GM19463 (cell line): ENCODE data around the gene BAZ2B.

Experiments
- ATAC-seq: cut with Tn5 transposase; IDR thresholded peaks from one replicate; pipeline ENCODE4 v1.9.1; 2021; ENCODE audit warnings: mild to moderate bottlenecking, moderate library complexity; ENCODE audit not compliant: unreplicated experiment

Gene BAZ2B

DNA sequence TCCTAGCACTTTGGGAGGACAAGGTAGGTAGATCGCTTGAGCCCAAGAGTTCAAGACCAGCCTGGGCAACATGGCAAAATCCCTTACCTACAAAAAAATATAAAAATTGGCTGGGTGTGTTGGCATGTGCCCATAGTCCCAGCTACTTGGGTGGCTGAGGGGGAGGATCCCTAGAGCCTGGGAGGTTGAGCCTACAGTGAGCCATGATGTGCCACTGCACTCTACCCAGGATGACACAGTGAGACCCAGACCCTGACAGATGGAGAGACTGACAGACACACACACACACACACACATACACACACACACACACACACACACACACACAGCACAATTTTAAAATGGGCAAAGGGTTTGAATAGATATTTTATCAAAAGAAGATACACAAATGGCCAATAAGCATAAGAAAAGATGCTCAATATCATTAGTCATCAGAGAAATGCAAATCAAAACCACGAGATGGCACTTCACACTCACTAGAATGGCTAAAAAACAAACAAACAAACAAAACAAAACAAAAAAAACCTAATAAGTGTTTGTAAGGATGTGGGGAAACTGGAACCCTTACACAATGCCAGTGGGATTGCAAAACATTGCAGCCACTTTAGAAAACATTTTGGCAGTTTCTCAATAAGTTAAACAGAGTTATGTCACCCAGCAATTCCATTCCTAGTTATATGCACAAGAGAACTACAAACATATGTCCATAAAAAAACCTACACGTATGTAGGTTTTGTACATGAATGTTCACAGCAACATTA, 42.3 kb downstream of the BAZ2B start:
- no peak for ATAC-seq

DNA sequence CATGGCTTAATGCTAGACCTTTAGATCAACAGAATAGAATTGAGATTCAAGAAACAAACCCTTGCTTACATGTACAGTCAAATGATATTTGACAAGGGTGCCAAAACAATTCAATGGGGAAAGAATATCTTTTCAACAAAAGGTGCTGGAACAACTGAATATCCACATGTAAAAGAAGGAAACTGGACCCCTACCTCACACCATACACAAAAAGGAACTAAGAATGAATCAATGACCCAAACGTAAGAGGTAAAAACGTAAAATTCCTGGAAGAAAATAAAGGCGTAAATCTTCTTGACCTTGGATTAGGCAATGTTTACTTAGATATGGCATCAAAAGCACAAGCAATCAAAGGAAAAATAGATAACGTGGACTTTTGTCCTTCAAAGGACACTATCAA, 43.1 kb downstream of the BAZ2B start:
- ATAC-seq: no peak

DNA sequence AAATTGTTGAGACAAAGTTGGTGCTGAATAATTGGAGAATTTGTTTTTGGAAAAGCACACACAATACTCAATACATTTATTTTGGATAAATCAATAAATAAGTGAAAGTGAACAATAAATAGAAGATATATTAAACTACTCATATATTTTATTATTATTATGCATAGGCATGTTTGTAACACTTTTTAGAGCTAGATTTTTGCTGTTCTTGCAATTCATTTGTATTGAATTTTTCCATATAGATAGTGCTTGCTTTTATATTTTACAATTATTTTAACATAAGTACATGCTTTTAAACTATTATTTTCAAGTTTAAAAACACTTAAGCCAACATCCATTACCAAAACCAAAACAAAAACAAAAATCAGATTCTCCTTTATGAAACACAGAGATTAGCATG, 43.9 kb downstream of the BAZ2B start:
- no peak for ATAC-seq

DNA sequence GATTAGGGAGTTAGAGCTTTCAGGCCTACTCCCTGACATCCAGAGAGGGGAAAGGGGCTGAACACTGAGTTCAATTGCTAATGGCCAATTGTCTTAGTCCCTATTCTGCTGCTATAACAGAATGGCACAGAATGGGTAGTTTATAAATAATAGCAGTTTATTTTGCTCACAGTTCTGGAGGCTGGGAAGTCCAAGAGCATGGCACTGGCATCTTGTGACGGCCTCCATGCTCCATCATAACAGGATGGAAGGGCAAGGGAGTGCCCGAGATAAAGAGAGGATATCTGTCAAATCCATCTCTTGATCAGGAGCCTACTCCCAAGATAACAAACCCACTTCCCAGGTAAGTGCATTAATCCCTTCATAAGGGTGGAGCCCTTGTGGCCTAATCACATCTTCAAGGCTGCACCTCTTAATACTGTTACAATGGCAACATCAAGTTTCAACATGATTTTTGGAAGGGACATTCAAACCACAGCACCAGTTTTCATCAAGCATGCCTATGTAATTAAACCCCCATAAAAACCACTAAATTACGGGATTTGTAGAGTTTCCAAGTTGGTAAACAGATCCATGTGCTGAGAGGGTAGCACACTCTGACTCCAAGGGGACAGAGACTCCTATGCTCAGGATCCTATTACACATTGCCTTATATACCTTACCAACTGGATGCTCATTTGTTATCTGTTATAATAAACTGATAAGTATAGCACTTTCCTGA, 44.6 kb downstream of the BAZ2B start:
- no peak for ATAC-seq

DNA sequence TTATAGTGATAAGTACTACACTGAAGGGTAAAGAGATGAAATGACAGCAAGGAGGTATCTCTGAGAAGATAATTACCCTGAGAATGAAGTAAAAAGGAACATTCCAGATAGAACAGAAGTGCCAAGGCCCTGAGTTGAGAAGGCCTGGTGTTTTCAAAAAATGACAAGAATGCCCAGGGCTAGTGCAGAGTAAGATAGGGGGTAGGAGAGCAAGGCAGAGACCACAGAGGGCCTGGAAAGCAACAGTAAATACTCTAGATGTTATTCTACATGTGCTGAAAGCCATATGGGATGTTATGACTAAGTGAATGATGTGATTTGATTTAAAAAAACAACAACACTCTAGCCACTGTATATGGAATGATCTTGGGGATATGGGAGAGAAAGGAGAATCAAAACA, 52.3 kb downstream of the BAZ2B start:
- no peak for ATAC-seq

DNA sequence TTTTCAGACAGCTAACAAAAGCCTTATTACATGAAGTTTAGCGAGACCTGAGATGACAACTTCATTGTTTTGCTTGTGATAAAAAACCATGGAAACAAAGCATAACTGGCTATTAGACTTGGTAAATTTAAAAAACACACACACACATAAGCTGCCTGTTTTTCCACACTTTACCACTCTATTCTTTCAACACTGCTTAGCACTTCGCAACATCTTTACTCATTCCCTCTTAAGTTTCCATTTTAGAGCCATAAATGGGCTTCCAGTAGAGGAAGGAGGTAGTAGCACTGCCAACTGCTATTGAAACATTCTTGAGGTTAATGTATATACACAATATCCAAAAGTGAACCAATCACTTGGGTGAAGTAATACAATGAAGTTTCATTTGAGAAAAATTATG, 54.1 kb downstream of the BAZ2B start:
- ATAC-seq: no peak

DNA sequence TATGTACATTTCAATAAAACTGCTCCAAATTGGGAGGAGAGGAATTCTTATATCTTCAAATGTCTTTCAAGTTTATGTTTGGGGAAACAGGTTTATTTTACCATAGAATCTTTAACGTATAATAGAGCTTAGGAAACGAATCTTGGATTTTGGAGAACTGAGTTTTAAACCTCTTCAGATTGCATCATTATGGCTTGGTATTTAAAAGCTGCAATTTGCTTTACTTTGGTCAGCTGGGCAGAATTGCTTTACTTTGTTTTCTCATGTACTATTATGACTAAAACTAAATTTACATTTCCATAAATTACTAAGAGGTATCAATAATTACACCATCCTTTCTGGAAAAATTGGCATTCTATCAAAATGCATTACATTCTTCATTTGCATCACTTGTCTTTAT, 54.6 kb downstream of the BAZ2B start:
- ATAC-seq: no peak

DNA sequence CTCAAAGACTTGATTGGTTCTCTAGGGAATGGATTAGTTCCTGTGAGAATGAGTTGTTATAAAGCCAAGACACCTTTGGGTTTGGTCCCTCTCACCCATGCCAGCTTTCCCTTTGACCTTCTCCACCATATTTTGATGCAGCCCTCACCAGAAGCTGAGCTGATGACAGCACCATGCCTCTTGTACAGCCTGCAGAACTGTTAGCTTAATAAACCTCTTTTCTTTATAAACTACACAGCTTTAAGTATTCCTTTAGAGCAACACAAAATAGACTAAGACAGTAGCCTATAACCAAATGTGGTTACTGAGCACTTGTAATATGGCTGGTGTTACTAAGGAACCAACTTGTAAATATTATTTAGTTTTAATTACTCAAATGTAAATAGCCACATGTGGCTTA, 55.1 kb downstream of the BAZ2B start:
- no peak for ATAC-seq

DNA sequence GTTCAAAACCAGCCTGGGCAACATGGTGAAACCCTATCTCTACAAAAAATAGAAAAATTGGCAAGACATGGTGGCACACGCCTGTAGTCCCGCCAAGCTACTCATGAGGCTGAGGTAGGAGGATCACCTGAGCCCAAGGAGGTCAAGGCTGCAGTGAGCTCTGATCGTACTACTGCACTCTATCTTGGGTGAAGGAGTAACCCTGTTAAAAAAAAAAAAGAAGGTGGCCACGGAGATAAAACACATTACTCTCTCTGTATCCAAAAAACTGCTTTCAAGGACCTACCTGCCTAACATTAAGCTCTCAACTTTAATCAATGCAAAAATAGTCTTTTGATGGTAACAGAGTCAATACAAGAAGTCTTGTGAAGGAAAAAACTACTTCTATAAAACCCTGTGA, 57.3 kb downstream of the BAZ2B start:
- no peak for ATAC-seq

DNA sequence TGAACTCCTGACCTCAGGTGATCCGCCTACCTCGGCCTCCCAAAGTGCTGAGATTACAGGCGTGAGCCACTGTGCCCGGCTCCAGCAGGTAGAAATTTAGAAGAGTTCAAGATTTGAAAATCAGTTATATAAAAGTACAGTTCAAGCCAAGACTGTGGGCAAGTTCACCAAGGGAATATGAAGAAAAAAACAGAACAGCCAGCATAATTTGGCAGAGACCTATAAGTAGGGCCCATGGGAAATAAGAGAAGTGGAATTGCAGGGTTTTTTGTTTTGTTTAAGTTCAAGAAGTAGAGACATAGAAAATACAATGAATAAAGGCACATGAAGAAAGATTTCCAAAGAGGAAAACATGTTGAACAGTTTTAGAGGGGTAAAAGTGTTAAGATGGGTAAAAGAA, 57.9 kb downstream of the BAZ2B start:
- ATAC-seq: no peak

DNA sequence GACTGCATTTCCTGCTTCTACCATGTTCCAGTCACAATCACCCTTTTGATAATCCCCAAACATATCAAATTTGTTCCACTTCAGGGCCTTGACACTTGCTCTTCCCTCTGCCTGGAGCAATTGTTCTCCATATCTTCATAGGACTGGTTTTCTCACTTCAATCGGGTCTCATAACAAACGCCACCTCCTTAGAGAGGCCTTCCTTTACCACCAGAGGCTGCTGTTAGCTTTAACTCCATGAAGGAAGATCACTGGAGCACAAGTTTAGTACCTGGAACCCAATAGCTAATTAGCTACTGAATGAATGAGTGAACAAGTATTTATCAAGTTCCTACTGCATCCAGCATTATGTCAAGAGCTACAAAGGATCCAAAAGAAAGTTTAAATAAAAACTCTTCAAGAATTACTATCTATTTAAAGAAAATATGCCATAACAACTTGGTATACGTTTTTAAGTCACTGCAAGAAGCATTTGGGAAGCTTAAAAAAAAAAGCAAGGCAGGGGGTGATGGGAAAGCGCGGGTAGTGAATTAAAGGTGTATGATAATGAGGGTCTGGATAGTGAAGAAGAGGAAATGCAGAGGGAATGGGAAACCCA, 58.8 kb downstream of the BAZ2B start:
- ATAC-seq: no peak

DNA sequence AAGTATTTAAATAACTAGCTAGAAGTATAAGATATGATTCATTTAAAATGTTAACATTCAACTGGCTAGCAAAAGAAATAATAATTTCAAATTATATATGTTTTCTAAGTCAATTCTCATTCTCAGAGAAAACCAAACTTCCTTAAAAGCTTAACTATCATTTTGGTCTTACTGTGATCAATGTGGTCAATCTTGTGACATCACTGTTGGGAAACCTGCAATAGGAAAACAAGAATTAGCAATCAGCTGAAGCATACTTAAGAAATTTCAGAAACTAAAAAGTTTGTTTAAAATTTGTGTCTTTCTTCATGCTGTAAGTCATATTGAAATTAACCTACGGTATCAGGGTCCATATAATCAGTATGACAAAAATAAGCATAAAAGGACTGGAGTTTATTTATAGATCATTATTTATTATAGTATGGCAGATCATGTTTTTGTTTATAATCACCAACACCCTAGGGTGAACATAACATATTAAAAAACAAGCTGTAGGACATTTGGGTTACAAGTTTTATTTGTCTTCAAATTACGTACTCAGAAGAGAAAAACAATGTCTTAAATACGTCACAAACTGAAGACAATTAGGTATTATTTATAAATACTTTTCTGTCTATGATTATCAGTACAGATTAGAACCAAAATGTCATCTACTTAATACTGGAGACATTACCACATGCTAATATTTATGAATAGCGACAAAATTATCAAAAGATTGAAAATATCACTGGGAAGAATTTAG, 60.5 kb downstream of the BAZ2B start:
- no peak for ATAC-seq

DNA sequence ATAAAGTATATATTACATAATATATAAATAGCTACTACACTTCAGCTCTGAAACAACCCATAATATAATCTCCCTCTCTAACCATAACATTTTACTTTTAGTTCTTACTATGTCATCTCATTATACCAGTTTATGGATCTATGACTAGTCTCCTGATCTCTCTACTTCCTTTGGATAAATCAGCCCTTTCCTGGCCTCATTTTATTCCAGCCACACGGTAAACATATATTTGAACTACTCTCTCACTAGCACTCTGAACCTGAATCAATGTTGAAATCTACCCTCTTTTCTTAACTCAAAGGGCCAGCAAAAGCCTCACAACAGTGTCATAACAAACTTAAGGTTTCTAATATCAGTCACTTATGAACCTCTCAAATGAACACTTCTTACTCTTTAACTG, 62.6 kb downstream of the BAZ2B start:
- no peak for ATAC-seq

DNA sequence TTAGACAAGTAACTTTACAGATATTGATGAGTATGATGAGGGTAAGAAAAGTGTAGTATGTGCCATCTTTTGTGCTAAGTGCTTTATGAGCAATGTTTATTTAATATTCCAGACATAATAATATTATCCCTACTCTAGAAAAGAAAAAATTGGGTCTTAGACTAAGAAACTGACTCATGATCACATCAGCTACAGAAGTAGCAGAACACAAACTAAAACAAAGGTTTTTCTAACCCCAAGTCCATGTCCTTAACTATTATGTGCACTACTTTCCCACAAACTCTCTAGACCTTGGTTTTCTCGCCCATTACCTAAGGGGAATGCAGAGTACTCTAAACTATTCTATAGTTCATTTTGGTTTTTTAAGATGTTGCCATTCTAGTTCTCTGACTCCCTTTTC, 64.5 kb downstream of the BAZ2B start:
- no peak for ATAC-seq

DNA sequence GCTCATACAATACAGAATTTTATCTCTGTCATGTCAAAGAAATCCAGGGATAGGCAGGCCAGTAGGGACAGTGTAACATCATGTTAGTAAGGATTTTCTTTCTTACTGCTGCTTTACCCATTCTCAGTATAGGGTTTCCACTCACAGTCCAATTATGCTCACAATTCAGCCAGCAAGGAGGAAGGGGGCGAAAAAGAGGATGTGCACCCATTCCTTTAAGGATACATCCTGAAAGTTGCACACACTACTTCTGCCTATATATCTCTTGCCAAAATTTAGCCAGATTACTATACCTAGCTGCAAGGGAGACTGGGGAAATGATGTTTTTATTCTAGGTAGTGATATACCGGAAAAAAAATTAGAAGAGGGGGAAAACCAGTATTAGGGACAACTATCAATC, 66.1 kb downstream of the BAZ2B start:
- ATAC-seq: no peak

DNA sequence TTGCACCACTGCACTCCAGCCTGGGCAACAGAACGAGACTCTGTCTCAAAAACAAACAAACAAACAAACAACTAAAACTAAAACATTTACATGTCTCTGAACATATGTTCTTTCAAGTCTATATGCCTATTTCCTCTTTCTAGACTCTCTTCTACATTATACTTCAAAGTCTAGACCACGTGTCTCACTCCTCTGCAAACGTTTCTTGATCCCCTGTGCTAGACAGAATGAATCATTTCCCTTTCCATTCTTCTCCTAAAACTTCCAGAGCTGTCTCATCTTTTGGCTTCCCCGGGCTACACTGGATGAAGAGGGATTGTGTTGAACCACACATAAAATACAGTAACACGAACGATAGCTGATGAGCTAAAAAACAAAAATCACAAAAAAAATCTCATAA, 67.1 kb downstream of the BAZ2B start:
- no peak for ATAC-seq

DNA sequence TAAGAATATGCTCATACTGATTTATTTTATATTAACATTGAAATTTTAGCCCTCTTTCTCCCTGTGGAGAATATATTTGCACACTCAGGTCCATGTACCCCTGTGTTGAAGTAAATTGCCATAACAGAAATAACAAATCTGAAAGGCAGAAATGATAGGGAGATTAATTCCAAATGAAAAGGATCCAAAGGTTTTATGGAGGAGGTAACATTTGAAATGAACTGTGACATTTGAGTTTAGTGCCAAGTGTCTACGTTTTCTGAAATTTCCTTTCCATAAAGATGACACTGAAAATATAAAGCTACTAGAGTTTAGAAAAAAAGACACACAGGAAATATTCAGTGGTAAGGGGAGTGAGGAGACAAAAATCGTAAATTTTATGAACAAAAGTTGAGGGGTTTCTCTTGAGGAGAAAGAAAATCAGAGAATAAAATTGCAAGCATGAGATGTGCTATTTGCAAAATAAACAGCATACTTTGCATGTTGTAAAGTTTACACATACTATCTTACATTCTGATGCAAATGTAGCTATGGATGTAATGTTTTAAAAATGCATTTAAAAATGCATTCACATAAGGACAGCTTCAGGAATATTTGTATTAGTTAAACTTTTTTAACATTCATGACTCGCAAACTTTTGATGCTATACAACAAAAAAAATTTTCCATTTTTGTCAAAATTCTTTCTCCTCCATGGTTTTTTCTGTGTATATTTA, 69.5 kb downstream of the BAZ2B start:
- no peak for ATAC-seq

DNA sequence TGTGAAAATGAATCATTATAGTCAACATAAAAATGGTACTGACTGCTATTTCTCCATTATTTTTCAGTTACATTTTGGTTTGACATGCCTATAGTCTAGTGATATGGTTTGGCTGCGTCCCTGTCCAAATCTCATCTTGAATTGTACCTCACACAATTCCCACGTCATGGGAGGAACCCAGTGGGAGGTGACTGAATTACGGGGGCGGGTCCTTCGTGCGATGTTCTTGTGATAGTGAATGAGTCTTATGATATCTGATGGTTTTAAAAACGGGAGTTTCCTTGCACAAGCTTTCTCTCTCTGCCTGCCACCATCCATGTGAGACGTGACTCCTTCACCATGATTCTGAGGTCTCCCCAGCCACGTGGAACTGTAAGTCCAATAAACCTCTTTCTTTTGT, 70.3 kb downstream of the BAZ2B start:
- ATAC-seq: no peak

DNA sequence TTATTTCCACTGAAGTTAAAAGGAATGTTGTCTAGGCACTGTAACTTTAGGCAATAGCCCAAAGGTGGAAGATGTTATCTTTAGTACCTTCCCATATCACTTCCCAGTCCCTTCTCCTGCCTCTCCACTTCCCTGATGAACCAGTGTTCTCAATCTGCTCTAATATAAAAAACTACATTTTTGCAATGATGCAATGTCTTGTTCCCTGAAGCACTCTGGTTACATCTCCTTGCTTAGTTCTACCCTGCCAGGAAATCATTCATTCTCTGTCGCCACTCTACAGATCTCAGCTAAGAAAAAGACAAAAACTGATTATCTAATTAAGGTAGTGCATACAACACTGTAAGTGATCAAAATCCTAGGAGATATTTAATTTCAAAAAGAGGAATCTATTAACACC, 71.3 kb downstream of the BAZ2B start:
- no peak for ATAC-seq

DNA sequence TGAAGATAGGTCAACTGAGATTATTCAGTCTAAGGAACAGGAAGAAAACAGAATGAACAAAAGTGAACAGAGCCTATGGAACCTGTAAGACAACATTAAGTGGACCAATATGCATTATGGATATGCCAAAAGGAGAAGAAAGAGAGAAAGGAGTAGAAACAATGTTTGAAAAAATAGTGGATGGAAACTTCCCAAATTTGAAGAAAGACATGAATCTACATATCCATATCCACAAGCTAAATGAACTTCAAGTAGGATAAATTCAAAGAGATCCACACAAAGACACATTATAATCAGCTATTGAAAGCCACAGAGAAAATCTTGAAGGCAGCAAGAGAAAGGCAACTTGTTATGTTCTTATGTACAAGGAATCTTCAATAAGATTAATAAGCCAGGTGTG, 74.2 kb downstream of the BAZ2B start:
- ATAC-seq: no peak

DNA sequence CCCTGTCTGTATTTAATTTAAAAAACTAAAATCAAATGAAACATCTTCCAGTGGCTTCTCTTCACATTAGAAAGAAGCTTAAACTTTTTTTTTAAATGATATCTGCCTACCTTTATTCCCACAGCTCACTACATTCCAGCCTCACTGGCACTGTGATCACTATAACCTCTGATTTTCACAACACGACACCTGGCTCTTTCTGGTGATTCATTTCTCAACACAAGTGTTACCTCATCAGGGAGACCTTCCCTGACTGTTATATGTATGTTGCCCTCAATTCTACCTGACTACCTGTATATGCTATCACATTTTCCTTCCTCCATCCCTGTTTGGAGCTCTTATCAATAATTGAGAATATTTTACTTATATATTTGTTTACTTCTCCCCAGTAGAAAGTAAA, 76.6 kb downstream of the BAZ2B start:
- no peak for ATAC-seq
